HEK293 (cell line): ENCODE measurements around the gene AAR2.

Experiments
- CTCF ChIA-PET: fragments of 350-600 bp; formaldehyde crosslinking; extraction: SDS; loops from one replicate; lab custom pipeline; 2021; ENCODE audit warnings: antibody characterized with exemption; lab: Yijun Ruan, JAX
- POLR2A ChIA-PET: fragments of 300-600 bp; formaldehyde crosslinking; extraction: SDS; loops from one replicate; lab custom pipeline; 2020; ENCODE audit warnings: antibody characterized with exemption, inconsistent platforms; lab: Yijun Ruan, JAX
- H3K27ac ChIP-seq: fragments of 200-500 bp; sonication (Bioruptor generic); 2 replicates; pipeline ENCODE4 v1.5.1; 2014; ENCODE audit warnings: low read depth, low read length, control low read depth, inconsistent platforms; ENCODE audit errors: extremely low read depth
- H3K36me3 ChIP-seq, 2 experiments: fragments of 200-500 bp in 1 of 2; sonication (Bioruptor generic) in 1 of 2; 1 replicate in 1 of 2; 2 replicates in 1 of 2; pipeline ENCODE4 v1.5.1; 2014 to 2017; ENCODE audit warnings: inconsistent platforms in 2 of 2, low read length in 2 of 2; ENCODE audit not compliant: control insufficient read depth in 2 of 2, insufficient read depth in 1 of 2
- H3K4me1 ChIP-seq: fragments of 200-500 bp; sonication (Bioruptor generic); 2 replicates; pipeline ENCODE4 v1.5.1; 2014; ENCODE audit warnings: mild to moderate bottlenecking, low read length, inconsistent platforms; ENCODE audit not compliant: control insufficient read depth, insufficient read depth
- H3K4me3 ChIP-seq: 2 replicates; pipeline ENCODE4 v1.5.1; 2011; ENCODE audit warnings: low read depth, mild to moderate bottlenecking, control low read depth, low read length, moderate library complexity
- H3K9me3 ChIP-seq: fragments of 200-500 bp; sonication (Bioruptor generic); 2 replicates; pipeline ENCODE4 v1.5.1; 2014; ENCODE audit warnings: low read depth, low read length, inconsistent platforms; ENCODE audit not compliant: control insufficient read depth, insufficient read depth
- AEBP2 ChIP-seq: fragments of 450-650 bp; formaldehyde crosslinking; IDR thresholded peaks from 2 replicates; pipeline ENCODE4 v1.5.1; 2016; ENCODE audit warnings: missing biosample characterization, missing genetic modification characterization, borderline replicate concordance
- ELK4 ChIP-seq: IDR thresholded peaks from 2 replicates; pipeline ENCODE4 v1.6.1; 2011; ENCODE audit warnings: mild to moderate bottlenecking, low read depth, low read length, borderline replicate concordance
- GFI1B ChIP-seq: fragments of 450-650 bp; formaldehyde crosslinking; IDR thresholded peaks from 2 replicates; pipeline ENCODE4 v1.5.1; 2016; ENCODE audit warnings: missing biosample characterization, missing genetic modification characterization
- INSM2 ChIP-seq: fragments of 450-650 bp; formaldehyde crosslinking; IDR thresholded peaks from 2 replicates; pipeline ENCODE4 v1.5.1; 2016; ENCODE audit warnings: missing biosample characterization, missing genetic modification characterization
- OVOL3 ChIP-seq: fragments of 450-650 bp; formaldehyde crosslinking; IDR thresholded peaks from 2 replicates; pipeline ENCODE4 v1.5.1; 2016; ENCODE audit warnings: missing biosample characterization, missing genetic modification characterization
- PATZ1 ChIP-seq: fragments of 450-650 bp; formaldehyde crosslinking; IDR thresholded peaks from 2 replicates; pipeline ENCODE4 v1.5.1; 2016; ENCODE audit warnings: missing biosample characterization, missing genetic modification characterization
- WT1 ChIP-seq: fragments of 450-650 bp; formaldehyde crosslinking; IDR thresholded peaks from 2 replicates; pipeline ENCODE4 v1.5.1; 2016; ENCODE audit warnings: missing biosample characterization, missing genetic modification characterization
- ZBTB44 ChIP-seq: fragments of 450-650 bp; IDR thresholded peaks from 2 replicates; pipeline ENCODE4 v1.5.1; 2018; ENCODE audit warnings: missing biosample characterization, mild to moderate bottlenecking, missing genetic modification characterization
- ZBTB6 ChIP-seq: fragments of 450-650 bp; formaldehyde crosslinking; IDR thresholded peaks from 2 replicates; pipeline ENCODE4 v1.5.1; 2017; ENCODE audit warnings: missing biosample characterization, missing genetic modification characterization
- ZNF416 ChIP-seq: fragments of 450-650 bp; formaldehyde crosslinking; IDR thresholded peaks from 2 replicates; pipeline ENCODE4 v1.5.1; 2016; ENCODE audit warnings: missing biosample characterization, missing genetic modification characterization
- ZNF560 ChIP-seq: fragments of 450-650 bp; formaldehyde crosslinking; IDR thresholded peaks from 2 replicates; pipeline ENCODE4 v1.5.1; 2017; ENCODE audit warnings: missing biosample characterization, missing genetic modification characterization, borderline replicate concordance
- ZNF571 ChIP-seq: fragments of 450-650 bp; formaldehyde crosslinking; IDR thresholded peaks from 2 replicates; pipeline ENCODE4 v1.5.0; 2017; ENCODE audit warnings: missing biosample characterization, missing genetic modification characterization
- ZNF600 ChIP-seq: fragments of 450-650 bp; formaldehyde crosslinking; IDR thresholded peaks from 2 replicates; pipeline ENCODE4 v1.5.1; 2016; ENCODE audit warnings: missing biosample characterization, missing genetic modification characterization
- ZNF768 ChIP-seq: fragments of 450-650 bp; formaldehyde crosslinking; IDR thresholded peaks from 2 replicates; pipeline ENCODE4 v1.5.1; 2018; ENCODE audit warnings: missing biosample characterization, mild to moderate bottlenecking, missing genetic modification characterization
- ZNF792 ChIP-seq: fragments of 450-650 bp; formaldehyde crosslinking; IDR thresholded peaks from 2 replicates; pipeline ENCODE4 v1.5.1; 2016; ENCODE audit warnings: missing biosample characterization, missing genetic modification characterization
- ZNF843 ChIP-seq: fragments of 450-650 bp; formaldehyde crosslinking; IDR thresholded peaks from 2 replicates; pipeline ENCODE4 v1.5.1; 2016; ENCODE audit warnings: missing biosample characterization, missing genetic modification characterization

The AAR2 gene

GRCh38 chr20:36262440-36262839 is 26.2 kb downstream of the AAR2 start:
- Histone ChIP-seq H3K4me1 (no peaks in the 10 kb centered on the region), H3K27ac (no peak overlapping the region), H3K36me3 (peaks cover 0 to 2% of the 10 kb centered on the region in 2 experiments; a peak in 1 of 3 replicates), H3K9me3 (no peaks in the 10 kb centered on the region), H3K4me3 (no peak overlapping the region)
- POLR2A ChIA-PET = no interaction called here
- TF ChIP-seq GFI1B (tag by site-specific recombination) (no peak), OVOL3 (tag by site-specific recombination) (no peak), ZBTB6 (tag by site-specific recombination) (no peak), ZNF768 (no peak), PATZ1 (tag by site-specific recombination) (no peak), ZNF416 (tag by site-specific recombination) (no peak), INSM2 (tag by site-specific recombination) (no peak), ZNF792 (tag by site-specific recombination) (no peak), ZNF600 (no peak), ZNF571 (no peak), ELK4 (no peak), WT1 (tag by site-specific recombination) (no peak), AEBP2 (tag by site-specific recombination) (no peak), ZNF560 (tag by site-specific recombination) (no peak), ZNF843 (tag by site-specific recombination) (no peak), ZBTB44 (no peak)
- CTCF ChIA-PET = no interaction called here
